HT1080 (cell line): ENCODE data around the gene KREMEN1. TPM values are rescaled to one million over a fixed set of nuclear protein-coding genes. Genes with fewer than 3 reads are reported as not detected.

Experiments
- DNase-seq: peaks from one replicate; pipeline ENCODE4 v3.0.0-alpha.2; 2015; ENCODE audit warnings: low read depth
- total RNA-seq: library from RNA; depleted of rRNA; stranded (reverse); fragments of >200 nt; shearing (Covaris generic); gene quantifications from 2 replicates; pipeline ENCODE4 v1.2.3, GENCODE V29; 2014

Gene KREMEN1
- total RNA-seq, 1 experiment from 2014 or later: 0.92 TPM

- peak; percentile 33 for DNase-seq
These were observed 56.3 kb downstream of the KREMEN1 start for GRCh38 chr22:29128891-29129807.

- DNase-seq: no peak
These were observed 56.9 kb downstream of the KREMEN1 start for GRCh38 chr22:29129808-29130140.

- DNase-seq: no peak
These were observed 57.6 kb downstream of the KREMEN1 start for GRCh38 chr22:29130476-29130875.

GRCh38 chr22:29133603-29134133, 60.8 kb downstream of the KREMEN1 start:
- DNase-seq: no peak

- no peak for DNase-seq
These were observed 61.6 kb downstream of the KREMEN1 start for GRCh38 chr22:29134448-29134847.

GRCh38 chr22:29136782-29137700, 64.2 kb downstream of the KREMEN1 start:
- DNase-seq: no peak

- DNase-seq: no peak
These were observed 65.9 kb downstream of the KREMEN1 start for GRCh38 chr22:29138556-29139305.

- no peak for DNase-seq
These were observed 67.3 kb downstream of the KREMEN1 start for GRCh38 chr22:29139965-29140782.

- no peak for DNase-seq
These were observed 68.3 kb downstream of the KREMEN1 start for GRCh38 chr22:29141078-29141688.

- DNase-seq: no peak
These were observed 69.3 kb downstream of the KREMEN1 start for GRCh38 chr22:29142116-29142515.

- DNase-seq: no peak
These were observed 71.3 kb downstream of the KREMEN1 start for GRCh38 chr22:29143941-29144785.

- DNase-seq: no peak
These were observed 71.9 kb downstream of the KREMEN1 start for GRCh38 chr22:29144786-29145160.

GRCh38 chr22:29145321-29146072, 72.7 kb downstream of the KREMEN1 start:
- no peak for DNase-seq

GRCh38 chr22:29146091-29146560, 73.3 kb downstream of the KREMEN1 start:
- no peak for DNase-seq

GRCh38 chr22:29146771-29147170, 73.9 kb downstream of the KREMEN1 start:
- no peak for DNase-seq

- DNase-seq: no peak
These were observed 74.6 kb downstream of the KREMEN1 start for GRCh38 chr22:29147331-29147899.

- DNase-seq: no peak
These were observed 75.2 kb downstream of the KREMEN1 start for GRCh38 chr22:29148036-29148435.

GRCh38 chr22:29148826-29149225, 76.0 kb downstream of the KREMEN1 start:
- DNase-seq: no peak
